NCI-H146 (cell line): ENCODE measurements around the gene CD8B2.
"Not testable (repeated sequence)": the region's sequence is repeated elsewhere in the genome, so short reads cannot be mapped to it uniquely, and the experiment has no call there.

ENCODE experiments used
- DNase-seq: peaks from one replicate; lab custom pipeline; 2025; lab: John Stamatoyannopoulos, UW

The CD8B2 gene

DNA sequence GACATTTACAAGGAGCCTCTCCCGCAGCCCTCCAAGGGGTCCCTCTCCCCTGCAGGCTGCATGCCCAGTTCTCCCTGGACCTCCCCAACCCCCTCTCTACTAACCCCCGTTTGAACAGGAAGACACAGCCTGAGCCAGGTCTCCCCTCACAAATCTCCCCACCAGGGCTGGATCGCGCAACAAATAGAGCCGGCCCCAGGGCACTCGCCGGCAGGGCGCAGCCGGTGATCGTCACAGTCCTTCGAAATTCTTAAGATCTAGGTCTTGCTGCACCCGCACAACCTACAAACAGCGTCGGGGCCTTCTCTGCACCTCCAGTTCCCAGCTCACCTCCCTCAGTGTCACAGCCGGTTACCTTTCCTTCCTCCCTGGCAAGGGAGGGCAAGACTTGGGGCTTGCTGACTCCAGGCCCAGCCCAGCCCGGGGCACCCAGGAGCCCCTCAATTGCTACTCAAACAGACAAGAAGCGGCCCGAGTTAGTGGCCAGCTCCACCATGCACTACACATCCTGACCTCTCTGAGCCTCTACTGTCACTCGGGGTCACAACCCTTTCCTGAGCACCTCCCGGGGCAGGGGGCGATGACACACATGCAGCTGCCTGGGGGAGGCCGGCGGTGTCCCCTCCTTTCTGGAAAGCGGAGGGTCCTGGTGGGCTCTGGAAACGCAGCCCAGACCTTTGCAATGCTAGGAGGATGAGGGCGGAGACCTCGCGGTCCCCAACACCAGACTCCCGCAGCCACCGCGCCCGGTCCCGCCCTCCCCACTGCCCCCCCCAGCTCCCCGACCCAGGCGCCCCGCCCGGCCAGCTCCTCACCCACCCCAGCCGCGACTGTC is at the start of gene CD8B2:
Gene CD8B2, plus strand, starts transcription at position 814 of the 835 bp plus-strand sequence. CDS start 63 bp downstream, outside the sequence.
- DNase-seq: not testable (repeated sequence)

DNA sequence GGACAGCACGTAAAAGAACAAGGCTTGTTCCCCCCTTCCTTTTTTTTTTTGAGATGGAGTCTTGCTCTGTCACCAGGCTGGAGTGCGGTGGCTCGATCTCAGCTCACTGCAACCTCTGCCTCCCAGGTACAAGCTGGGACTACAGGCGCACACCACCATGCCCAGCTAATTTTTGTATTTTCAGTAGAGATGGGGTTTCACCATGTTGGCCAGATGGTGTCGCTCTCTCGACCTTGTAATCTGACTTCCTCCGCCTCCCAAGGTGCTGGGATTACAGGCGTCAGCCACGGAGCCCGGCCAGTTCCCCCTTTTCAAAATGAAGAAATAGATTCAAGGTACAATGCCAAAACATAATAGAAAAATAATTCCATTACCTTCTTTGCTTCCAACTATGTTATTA is 25.3 kb upstream of the CD8B2 start:
- DNase-seq: not testable (repeated sequence)

DNA sequence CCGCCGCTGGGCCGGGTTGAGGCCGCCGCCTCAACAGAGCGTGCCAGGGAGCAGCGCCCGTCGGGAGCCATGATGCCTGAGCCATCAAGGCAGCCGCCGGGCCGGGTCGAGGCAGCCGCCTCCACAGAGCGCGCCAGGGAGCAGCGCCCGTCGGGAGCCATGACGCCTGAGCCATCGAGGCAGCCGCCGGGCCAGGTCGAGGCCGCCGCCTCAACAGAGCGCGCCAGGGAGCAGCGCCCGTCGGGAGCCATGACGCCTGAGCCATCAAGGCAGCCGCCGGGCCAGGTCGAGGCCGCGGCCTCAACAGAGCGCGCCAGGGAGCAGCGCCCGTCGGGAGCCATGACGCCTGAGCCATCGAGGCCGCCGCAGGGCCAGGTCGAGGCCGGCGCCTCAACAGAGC is 19.6 kb upstream of the CD8B2 start:
- not testable (repeated sequence) for DNase-seq

DNA sequence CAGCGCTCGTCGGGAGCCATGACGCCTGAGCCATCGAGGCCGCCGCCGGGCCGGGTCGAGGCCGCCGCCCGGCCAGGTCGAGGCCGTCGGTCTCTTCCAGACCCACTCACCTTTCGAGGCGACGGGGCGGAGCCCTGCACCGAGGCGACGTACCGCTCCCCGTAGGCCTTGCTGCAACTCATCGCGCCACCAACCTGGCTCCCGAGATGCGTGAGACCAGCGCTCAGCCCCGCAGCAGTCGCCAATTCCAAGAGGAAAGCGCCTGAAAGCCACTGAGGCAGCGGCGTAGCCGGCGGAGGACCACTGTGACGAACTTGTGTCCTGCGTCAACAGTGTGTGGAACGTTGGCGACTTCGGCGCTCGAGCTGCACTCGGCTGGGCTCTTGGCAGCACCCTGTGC is 19.1 kb upstream of the CD8B2 start, which contains the start of gene RGPD3:
Gene RGPD3, minus strand, starts transcription at position 307 of the 400 bp plus-strand sequence. Its CDS starts 125 bp downstream, at position 182.
- DNase-seq: not testable (repeated sequence)

DNA sequence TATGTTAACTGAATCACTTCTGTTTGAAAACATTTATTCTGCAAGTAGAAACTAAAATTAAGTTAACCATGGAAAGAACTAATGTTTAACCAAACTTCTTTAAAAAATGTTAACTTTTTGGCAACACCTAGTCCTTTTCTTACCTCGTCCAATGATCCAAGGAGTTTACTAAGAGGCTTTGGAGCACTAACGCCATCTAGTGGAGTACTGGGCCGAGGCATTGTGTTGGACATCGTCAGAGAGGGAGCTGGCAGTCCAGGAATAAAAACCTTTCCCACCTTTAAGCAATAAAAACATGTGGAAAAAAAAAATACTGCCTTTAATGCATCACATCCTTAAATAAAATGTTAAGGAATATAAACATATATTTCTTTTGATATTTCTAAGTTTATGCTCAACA is 16.5 kb upstream of the CD8B2 start:
- not testable (repeated sequence) for DNase-seq

DNA sequence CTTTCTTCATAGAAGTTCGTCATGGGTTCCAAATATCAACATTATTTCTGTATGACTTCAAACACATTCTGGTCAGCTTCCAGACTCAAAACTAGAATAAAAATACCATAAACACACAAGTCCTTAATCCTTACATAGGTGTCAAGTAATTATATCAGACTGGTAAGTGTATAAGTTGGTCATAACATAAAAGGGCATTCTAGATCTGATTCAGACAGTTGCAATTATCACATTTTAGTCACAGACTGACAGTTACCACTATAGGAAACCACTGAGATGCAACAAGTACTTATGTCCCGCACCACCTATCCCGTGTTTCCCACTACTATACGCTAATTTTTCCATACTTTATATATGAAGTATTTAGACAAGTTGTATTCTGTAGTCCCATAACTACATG is 9.5 kb upstream of the CD8B2 start:
- not testable (repeated sequence) for DNase-seq

DNA sequence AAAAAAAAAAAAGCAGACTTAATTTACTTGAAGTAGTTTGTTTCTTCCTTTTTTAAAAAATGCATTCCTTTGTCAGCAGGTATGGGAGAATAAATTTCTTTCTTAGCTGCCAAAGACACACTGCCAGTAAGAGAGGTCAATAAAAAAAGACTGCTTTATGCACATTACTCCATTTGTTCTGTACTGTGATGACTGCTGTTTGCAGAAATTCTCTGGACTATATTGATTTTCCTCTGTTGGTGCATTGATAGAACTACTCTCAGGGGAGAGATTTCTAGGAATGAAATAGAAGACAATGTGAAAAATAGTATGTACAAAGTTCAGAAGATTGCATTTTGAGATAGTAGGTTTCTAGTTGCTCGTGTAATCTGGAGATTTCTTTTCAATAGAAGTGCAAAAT is 7.6 kb upstream of the CD8B2 start:
- not testable (repeated sequence) for DNase-seq

DNA sequence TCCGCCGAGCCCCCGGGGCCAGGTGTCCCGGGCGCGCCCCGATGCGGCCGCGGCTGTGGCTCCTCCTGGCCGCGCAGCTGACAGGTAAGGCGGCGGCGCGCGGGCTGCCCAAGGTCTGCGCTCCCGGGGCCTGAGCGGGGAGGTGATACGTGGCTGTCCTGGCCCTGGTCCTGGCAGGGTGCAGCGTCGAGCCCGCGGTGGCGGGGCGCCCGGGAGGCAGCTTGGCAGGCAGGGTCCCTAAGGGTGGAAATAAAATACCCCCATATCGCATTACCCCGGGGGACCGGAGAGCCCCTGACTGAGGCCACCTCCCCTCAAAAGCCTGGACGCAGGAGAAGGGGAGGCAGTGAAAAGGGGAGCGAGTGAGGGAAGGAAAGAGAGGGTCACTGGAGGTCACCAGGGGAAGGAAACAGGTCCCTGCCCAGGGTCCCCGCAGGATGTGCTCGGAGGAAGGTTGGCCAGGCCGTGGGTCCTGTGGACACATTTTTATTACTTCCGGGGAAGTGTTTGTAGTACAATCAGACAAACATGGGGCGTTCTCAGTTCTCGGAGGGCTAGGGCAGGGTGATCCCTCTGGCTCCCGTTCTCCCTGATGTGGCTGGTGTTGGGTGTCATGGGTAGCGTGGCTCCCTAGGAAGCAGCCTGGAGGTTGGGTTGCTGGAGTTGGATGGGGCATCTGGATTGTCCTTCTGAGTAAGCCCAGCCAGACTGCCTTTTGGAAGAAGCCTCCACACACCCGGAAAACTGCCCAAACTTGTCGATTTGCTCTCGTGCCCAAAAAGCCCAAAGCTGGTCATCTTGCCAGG is 425 bp downstream of the CD8B2 start:
- DNase-seq: not testable (repeated sequence)

DNA sequence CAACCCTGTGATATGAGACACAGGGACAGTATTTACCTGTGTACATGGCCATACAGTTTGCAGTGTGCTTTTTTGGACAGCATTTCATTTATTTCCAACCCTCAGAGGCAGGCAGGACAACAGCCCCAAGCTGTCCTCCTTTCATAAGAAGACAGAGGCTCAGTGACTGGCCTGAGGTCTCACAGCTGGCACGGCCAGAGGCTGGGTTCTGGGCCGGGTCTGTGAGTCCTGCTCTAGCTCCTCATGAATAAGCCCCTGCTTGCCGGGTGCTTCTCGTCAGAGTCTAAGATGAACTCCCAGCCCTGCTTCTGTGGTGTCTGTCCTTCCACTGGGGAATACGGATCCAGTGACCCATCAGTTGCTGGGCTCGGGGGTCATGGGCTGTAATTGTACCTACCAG is 2.5 kb downstream of the CD8B2 start:
- DNase-seq: not testable (repeated sequence)

DNA sequence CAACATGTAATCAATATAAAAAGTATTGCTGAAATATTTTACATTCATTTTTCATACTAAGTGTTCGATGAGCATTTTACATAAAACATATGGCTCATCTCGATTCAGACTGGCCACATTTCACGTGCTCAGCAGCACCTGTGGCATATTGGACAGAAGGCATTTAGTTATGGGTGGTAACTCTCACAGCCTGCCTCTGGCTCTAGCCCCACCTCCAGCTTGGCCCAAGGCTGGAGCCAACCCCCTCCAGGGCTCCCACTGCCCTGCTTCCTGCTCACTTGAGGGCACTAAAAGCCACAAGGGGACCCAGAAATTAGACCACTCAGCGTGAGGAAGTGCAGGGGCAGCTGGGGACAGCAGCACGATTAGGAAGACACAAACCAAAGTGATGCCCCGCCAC is 5.2 kb downstream of the CD8B2 start:
- DNase-seq: not testable (repeated sequence)

DNA sequence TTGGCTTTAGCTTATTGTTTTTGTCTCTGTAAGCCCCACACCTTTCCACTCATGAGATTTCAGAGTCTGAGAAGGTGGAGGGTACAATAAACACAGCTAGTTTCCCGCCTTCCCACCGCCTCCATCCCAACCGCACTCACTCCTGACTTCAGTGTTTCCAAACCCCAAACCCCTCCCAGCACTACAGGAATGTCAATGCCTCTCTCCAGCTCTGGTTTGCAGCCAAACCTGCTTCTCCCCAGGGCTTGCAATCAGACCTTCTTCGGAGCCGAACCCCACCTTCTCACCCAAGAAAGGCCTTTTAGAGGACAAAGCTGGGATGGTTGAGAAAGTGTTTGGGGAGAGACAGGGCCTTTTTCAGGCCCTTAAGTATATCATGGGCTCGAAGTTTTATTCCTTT is 5.7 kb downstream of the CD8B2 start:
- not testable (repeated sequence) for DNase-seq

DNA sequence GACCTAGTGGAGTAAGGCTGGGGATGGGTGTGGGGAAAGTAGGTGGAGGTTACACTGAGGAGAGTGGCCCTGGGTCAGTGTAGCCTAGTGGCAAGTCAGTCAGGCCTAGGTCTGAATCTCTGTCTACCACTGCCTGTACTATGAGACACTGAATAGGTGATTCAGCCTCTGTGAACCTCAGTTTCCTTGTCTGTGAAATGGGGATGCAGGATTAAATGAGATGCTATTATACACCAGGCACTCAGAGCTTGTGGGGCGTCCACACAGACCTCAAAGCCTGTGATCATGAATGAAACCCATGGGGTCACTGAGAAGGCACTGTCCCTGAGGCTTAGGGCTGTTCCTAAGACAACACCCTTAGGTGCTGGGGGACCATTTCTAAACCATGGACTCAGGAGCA is 11.4 kb downstream of the CD8B2 start:
- not testable (repeated sequence) for DNase-seq

DNA sequence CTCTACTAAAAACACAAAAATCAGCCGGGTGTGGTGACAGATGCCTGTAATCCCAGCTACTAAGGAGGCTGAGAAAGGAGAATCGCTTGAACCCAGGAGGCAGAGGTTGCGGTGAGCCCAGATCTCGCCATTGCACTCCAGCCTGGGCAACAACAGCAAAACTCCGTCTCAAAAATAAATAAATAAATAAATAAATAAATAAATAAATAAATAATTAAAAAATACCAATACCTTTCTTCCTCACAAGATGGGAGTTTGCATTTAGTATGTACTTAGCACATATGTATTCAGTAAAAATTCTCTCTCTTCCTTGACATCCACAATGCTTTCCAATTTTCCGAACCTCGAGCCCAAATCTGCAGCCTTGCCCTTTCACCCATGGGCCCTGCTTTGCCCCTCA is 13.2 kb downstream of the CD8B2 start:
- DNase-seq: not testable (repeated sequence)

DNA sequence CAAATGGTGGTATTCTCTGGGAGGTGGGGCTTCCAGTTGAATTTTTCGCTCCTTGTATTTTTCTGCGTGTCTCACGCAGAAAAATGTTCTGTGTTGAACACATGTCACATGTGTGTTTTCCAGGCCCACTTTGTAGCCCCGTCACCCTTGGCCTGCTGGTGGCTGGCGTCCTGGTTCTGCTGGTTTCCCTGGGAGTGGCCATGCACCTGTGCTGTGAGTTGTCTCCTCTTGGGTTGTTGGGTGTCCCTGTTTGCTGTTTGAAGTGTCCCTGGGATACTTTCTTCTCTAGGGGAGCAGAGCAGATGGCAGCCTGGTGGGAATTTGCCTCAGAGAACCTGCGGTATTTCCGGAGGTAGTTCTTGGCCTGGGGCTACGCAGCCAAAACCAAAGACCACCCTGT is 15.2 kb downstream of the CD8B2 start:
- DNase-seq: not testable (repeated sequence)

DNA sequence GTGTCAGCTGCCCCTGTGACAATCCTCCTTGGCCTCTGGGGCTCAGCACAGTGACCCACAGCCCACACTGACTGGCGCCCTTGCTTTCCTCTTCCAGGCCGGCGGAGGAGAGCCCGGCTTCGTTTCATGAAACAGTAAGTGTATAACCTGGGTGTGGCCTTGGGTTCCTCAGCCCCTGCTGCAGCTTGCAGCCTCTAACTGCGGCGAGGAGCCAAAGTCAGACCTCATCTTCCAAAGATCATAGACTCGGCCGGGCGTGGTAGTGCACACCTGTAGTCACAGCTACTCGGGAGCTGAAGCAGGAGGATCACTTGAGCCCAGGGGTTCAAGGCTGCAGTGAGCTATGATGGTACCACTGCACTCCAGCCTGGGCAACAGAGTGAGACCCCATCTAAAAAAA is 17.0 kb downstream of the CD8B2 start:
- not testable (repeated sequence) for DNase-seq

DNA sequence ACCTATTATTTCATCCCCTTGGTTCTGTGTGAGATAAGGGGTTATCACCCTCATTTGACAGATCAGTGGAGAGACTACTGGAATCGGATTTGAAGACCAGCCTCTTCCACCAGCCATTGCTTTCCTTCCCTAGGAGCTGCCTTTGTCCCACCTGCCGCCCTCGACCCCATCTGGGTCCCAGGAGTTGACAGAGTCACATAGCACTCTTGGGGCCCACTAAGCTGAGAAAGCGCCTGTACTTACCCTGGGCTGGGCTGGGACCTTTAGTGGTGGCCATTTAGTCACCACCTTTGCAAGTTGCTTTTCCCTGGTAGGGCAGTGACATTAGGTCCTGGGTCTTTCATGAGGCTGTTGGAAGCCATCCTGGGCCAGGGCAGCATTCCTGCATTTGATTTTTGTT is 17.6 kb downstream of the CD8B2 start:
- DNase-seq: not testable (repeated sequence)

DNA sequence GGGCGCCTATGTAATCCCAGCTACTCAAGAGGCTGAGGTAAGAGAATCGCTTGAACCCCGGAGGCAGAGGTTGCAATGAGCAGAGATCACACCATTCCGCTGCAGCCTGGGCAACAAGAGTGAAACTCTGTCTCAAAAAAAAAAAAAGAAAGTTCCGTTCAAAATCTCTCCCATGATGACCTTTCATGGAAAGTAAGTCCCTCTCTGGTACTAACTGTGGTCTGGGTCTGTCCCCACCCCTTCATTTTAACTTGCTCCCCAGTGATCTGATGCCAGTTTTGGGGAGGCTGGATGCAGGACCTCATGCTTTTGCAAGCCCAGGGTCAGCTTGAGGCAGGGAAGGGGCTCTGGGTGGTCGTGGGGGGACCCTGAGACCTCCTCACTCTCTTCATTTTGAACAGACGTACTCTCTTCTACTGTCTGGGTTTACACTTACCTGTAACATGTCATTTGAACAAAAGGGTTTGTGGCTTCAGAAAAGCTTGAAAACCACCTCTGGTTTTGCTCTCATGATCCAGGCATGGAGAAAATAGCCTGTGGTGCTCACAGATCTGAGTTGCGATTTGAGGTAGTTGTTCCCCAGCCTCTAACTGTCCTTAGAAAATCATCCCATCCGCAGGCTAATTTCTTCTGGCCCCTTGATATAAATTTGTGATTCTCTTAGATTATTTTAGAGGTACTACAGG is 19.0 kb downstream of the CD8B2 start:
- DNase-seq: not testable (repeated sequence)

DNA sequence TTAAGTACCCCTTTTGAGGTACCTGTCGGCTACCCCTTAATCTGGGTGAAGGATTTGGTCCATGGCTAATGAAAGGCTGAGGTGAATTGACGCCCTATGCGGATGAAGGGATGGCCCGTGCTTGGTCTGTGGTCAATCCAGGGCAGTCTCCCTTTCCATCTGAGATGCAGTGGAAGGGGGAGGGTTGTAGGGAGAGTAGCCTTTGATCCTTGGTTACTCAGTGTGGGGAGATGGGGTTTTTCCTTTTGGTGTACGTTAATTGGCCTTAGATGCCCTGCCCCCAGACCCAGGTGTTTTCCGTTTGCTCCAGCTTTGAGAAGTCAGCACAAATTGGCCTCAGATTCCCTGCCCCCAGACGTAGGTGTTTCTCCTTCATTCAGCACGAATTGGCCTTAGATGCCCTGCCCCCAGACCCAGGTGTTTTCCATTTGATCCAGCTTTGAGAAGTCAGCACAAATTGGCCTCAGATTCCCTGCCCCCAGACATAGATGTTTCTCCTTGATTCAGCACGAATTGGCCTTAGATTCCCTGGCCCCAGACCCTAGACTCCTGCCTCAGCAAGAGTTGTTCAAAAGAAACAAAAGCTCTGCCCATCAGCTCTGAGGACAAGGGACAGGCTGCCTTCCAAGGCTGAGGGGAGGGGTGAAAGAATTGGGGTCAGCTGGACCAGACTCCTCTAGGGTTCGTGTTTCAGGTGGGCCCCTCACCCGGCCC is 21.7 kb downstream of the CD8B2 start:
- DNase-seq: not testable (repeated sequence)

DNA sequence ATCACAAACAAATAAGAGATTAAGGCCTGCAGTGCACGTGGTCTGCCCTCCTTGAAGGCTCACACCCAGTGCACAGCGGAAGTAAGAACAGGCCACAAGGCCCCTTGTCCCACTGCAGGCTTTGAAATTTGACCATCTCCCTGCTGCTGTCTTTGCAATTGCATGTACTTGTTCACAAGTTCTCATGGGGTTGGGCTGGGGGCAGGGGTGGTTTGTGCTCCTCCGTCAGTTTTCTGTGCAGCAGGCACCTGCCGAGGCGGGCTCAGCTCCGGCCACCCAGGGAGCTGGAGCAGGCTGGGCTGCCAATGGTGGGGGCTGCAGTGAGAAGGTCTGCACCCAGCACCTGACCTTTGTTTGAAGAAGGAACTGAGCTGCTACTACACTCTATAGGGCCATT is 22.2 kb downstream of the CD8B2 start:
- not testable (repeated sequence) for DNase-seq

DNA sequence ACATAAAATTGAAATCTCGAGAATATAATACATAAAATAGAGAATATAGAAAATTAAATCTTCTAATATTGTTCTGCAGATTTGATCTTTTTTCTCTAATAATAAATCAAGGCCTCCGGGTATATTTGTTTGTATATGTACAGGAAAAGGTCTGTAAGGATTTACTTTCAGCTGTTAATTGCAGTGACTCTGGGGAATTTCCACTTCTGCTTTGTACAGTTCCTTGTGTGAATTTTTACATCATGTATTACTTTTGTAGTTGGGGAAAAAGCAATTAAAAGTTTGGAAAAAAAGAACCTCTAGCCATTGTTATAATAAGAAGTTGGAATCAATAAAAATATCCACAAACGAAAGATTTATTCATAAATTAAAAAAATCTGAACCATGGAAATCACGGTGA is 23.6 kb downstream of the CD8B2 start:
- not testable (repeated sequence) for DNase-seq

DNA sequence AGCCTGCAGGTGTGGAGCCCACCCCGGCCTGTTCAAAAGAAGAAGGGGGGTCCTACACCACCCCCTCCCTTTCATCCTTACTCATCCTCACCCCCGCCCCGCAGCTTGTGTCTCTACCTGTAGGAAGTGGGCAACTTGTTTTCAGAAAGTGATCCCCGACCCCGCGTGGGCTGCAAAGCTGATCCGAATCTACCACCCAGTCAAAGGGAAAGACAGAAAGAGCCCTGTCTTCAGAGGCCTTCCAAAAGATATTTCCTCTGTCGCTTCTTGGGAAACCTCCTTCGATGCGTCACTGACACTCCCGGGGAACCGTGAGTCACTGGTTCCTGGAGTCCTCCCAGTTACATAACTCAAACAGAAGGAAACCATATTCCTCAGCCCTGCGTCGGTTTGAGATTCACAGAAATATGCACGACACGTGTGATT is 24.3 kb downstream of the CD8B2 start:
- DNase-seq: not testable (repeated sequence)
